GM18858 (cell line): ENCODE measurements around the gene SSNA1.

Experiments used
- ATAC-seq: cut with Tn5 transposase; IDR thresholded peaks from one replicate; pipeline ENCODE4 v1.9.1; 2021; ENCODE audit not compliant: unreplicated experiment

The SSNA1 gene

DNA sequence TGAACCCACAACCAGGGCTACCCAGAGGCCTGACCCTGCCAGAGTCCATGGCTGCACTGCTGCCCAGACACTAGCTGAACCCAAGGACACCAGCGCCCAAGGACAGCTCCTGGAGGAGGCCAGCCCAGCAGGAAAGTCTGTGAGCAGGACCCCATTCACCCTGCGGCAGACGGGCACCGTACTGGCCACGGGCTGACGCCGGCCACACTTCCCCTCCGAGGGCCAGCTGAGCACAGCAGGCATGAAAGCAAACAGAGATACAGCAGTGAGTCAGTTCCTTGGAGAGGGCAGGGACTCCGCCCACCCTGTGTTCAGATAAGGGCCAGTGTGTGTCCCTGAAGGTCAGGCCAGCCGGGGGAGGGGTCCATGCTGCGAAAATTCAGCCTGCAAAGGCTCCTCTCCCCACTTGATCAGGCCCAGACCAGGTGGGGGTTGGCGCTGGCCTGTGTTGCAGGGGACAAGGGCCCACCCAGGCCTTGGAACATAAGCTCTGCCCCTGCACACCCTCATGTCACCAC, 30.3 kb downstream of the SSNA1 start:
- ATAC-seq: no peak

DNA sequence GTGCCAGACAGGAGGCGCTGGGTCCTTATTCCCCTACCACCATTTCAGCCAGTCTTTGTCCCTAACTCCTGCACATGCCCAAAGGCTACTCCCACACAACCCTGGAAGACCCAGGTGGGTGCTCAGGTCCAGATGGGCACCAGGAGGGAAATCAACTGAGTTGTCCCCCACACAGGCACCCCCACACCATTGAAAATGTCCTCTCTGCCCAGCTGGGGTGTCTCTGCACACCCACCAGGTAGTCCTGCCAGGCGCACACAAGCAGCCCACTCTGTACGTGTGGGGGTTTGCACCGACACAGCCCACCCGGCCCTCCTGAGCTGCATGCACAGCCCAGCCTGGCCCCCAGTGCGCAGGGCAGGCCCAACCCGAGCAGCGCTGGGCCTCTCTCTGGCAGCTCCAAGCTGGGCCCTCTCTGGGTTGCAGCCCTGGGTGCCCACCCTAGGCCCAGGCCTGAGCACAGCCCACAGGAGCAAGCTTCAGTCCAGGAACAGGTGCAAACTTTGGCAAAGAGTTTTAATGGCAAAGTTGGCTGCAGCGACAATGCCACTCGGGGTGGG, 31.4 kb downstream of the SSNA1 start:
- no peak for ATAC-seq

DNA sequence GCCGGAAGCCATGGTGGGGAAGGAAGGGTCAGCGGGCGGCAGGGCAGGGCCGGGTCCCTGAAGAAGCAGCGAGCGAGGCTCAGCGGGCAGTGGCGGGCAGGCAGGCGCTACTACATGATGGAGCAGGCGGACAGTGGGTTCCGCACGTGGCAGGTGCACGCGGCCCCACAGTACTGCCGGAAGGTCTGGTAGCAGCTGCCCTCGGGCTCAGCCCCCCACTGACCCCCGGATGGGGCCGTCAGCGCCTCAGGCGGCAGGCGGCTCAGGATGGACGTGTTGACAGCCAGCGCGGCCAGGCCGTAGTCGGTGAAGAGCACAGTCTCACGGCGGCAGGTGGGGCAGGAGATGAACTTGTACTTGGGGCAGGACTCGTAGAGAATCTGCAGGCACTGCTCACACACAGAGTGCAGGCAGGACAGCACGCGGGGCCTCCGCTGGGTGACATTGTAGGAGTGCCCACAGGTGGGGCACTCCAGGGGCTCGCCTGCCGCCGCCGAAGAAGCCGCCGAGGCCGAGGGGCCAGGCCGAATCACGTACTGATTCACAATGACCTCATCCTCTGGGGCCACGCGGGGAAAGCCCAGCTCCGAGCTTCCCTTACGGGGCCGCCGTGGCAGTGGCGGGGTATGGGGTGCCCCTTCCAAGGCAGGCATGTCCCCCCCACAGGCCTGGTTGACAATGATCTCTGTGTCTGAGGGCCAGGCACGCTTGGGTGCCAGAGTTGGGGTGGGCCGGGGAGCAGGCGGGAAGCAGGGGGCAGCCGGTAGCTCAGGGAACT, 32.0 kb downstream of the SSNA1 start:
- ATAC-seq: no peak

DNA sequence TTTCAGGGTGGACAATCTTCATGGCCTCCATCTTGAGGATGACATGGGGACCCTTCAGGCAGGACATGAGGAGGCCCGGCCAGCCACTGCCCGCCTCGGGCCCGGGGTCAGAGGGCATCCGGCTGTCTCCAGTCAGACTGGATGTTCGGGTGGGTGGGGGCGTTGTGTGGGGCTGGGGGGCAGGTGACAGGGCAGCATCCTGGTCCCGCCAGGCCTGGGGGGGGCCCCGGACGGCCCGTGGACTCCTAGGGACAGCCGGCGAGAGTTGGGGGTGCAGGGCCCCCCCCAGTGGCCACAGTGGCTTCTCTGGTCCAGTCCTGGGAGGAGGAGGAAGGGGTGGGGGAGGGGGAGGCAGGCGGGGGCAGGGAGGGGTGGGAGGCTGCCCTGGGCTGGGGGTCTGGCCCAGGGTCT, 32.6 kb downstream of the SSNA1 start:
- no peak for ATAC-seq

DNA sequence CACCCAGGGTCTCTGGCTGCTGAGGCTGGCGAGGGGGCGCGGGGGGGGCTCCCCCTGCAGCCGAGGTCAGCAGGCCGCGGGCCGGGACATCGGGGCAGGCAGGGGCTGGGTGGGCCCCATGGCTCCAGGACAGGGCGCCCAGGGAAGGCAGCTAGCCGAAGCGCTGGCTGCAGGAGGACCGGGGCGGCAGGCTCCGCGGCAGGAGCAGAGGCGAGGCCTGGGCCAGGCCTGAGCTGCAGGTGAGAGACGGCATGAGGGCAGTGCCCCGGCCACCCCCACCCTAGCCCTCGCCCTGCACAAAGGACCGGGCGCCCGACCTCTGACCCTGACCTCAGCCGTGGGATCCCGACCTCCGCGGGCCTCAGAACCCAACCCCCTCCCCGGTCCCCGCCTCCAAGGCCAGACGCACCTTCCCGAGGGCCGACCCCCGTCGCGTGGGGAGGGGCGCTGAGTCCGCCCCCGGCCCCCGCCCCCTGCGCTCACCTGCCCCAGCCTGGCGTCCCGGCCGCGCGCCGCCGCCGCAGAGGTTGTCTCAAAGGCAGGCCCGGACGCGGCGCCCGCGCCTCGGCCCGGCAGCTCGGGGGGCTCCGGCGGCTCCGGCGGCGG, 33.1 kb downstream of the SSNA1 start:
- no peak for ATAC-seq

DNA sequence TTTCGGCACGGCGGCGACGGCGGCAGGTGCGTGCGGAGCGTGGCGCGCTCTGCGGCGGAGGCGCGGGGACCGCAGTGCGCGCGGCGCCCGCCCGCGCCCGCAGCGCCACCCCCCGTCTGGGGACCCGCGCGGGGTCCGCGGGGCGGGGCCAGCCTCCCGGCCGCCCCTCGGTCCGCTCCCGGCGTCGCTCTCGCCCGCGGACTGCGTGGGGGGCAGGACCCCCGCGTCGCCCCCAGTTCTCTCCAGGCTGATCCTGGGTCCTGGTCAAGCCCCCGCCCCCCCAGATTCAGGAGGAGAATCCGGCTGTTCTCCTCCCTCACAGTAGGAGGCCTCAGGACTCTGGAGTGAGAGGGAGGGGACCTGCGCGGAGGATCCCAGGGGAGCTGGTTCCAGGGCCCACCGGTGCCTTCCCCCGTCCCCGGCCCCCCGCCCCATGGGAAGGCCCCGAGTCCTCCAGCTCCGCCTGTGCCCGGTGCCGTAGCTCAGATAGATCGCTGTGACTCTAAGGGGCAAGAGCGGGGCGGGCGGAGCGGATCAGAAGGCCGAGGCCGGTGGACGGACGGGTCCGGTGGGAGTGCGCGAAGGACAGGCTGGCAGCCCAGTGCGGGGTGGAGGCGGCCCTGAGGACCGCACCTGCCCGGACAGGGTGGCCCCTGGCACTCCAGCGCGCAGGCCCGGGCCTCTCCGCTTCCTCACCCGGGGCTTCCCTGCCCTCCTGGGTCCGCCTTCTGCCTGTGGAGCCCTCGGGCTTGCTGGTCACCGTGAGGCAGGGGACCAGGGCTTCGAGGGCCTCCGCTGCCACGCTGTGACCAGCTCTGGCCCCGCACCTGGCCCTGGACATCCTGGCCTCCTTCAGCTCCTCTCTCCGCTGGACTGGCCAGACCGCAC, 34.0 kb downstream of the SSNA1 start, which contains the start of gene RNF208:
Gene RNF208, minus strand, starts transcription at position 51 of the 888 bp plus-strand sequence. CDS start 1,028 bp downstream, outside the sequence.
- no peak for ATAC-seq

DNA sequence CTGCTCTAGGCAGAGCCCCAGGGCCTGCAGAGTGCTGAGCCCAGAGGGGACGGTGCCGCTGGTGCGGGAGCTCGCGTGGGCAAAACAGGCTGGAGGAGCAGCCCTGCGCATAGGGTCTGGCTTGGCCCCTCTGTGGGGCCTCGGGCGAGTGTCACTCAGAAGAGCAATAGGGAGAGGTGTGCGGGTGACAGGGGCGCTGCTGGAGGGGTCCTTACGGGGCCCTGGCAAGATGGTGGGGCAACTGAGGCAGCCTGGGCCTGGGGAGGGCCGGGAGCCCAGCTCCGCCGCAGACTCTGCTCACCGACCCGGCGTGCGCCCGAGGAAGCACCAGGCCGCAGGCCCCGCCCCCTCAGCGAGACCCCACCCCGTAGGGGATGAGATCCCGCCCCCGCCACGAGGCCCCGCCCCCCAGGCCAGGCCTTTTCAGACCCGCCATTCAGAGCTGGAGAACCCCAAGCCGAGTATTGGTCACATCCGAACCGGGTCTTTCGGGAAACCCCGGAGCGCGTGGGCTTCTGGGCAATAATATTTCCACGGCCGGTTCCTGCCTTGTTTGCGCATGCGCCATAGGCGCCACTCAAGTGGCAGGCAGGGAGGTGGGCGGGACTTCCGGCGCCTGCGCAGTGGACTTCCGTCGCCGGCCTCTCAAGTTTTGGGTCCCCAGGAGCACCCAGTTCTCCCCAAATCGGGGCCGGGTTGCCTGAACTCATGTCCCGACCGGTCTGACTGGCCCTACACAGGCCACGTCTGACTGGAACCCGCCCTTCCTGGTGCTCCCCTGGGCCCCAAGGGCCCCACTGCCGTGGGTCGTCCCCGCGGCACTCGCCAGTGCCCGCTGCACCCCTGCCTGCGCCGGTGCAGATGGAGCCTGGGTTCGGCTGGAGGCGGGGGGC, 34.8 kb downstream of the SSNA1 start:
- peak; percentile 42 for ATAC-seq

DNA sequence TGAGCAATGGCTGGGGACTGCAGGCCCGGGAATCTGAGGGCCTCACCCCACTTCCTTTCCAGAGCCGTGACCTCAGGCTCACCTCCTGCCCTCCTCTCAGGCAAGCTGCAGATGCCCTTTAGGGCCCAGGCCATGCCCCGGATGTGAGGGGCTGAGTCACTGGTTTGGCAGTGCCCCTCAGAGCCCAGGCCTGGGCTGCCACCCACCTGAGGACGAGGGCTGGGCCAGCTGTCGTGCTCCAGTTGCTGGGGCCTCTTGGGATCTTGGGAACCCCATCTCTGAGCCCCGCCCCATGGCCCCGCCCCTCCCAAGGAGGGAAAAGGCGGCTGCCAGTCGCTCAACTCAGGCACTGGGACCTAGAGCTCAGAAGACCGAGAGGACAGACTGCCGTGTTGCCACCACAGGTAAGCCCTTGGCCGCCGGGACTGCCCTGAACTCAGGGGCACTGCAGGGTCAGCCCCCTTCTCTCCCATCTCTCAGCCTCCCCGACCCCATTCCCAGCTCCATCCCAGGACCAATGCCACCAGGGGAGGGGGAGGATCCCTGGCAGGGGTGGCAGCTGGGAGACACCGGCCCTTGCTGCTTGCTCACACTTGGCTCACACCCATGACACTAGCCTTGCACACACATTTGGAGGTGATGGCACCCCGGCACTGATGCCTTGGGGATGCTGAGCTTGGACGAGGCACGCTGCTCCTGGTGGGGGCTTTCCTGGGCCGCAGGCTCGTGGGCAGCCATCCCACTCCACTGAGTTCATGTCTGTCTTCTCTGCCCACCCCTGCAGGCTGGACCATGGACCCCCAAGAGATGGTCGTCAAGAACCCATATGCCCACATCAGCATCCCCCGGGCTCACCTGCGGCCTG, 36.6 kb downstream of the SSNA1 start, which contains the start of gene CYSRT1:
Gene CYSRT1, plus strand, starts transcription at position 345 of the 865 bp plus-strand sequence. Its CDS starts 448 bp downstream, at position 793.
- no peak for ATAC-seq

DNA sequence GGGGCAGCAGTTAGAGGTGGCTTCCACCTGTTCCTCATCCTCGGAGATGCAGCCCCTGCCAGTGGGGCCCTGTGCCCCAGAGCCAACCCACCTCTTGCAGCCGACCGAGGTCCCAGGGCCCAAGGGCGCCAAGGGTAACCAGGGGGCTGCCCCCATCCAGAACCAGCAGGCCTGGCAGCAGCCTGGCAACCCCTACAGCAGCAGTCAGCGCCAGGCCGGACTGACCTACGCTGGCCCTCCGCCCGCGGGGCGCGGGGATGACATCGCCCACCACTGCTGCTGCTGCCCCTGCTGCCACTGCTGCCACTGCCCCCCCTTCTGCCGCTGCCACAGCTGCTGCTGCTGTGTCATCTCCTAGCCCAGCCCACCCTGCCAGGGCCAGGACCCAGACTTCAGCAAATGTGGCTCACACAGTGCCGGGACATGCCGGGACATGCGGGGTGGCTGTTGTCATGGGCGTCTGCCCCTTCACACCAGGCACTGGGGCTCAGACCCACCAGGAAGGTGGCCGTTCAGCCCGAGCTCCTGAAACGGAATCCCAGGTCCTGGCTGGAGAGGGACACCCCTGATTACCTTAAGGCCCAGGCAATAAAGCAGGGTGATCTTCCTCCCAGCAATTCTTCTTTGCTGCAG, 37.3 kb downstream of the SSNA1 start:
- ATAC-seq: no peak

DNA sequence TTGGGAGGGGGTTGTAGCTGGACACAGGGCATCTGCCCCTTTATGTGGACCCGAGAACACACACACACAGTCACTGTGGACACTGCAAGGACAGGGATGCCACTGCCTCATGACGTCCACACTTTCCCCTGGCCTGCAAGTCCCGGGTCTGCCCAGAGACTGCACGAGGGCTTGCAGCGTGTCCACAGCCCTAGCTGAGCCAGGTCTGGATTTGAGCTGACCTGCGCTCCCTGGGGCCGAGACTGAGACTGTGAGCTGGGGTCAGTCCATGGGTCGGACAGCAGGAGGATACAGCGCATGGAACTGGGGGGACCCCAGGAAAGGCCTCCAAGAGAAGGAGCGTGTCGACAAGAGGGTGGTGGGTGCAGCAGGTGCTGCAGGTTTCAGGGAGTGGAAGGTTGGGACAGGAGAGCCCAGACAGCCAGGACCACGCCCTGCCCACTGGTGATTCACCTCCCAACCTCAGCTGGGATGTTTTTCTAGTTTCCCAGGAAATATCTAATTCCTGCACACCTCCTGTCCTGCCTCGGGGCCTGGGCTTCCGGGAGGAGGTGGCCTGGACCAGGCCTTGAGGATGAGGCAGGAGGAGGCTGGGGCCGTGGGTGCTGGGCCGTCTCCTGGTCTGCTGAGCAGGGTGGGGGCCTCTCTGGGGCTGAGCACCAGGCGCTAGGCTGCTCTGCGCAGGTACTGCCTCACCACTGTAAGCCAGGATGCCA, 38.0 kb downstream of the SSNA1 start:
- ATAC-seq: no peak

DNA sequence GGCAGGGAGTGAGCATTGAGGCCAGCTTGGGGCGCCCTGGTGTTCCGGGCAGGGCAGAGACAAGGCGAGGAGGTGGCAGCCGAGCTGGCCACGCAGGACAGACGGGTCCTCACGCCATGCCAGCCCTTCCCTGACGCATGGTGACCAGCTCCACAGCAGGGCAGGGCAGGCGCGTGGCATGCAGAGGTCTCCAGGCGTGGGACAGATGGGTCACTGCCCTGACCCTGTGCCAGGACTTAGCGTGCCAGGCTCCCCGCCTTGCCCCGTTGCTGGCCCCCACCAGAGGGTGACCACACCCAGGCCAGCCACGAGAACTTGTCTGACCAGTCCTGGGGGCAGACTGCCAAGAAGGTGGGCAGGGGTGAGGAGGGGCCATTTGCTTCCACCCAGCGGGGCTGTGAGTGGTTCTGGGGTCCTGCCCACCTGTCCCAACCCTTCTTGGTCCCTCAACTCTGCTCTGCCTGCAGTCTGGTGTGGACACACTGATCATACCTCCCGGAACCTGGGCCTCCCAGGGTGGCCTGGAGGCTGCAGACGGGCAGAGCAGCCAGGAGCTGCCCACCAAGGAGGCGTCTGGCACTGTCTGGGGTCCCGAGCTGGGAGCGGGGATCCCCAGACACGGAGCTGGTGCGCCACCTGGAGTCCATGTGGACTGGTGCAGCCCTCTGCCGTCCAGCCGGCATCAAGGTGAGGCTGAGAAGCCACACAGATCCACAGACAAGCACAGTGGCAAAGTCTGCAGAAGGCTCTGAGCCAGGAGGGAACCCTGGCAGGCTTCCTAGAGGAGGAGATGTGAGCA, 38.8 kb downstream of the SSNA1 start, which contains the start of gene RNF224:
Gene RNF224, plus strand, starts transcription at position 449 of the 799 bp plus-strand sequence. CDS start 834 bp downstream, outside the sequence.
- ATAC-seq: no peak

DNA sequence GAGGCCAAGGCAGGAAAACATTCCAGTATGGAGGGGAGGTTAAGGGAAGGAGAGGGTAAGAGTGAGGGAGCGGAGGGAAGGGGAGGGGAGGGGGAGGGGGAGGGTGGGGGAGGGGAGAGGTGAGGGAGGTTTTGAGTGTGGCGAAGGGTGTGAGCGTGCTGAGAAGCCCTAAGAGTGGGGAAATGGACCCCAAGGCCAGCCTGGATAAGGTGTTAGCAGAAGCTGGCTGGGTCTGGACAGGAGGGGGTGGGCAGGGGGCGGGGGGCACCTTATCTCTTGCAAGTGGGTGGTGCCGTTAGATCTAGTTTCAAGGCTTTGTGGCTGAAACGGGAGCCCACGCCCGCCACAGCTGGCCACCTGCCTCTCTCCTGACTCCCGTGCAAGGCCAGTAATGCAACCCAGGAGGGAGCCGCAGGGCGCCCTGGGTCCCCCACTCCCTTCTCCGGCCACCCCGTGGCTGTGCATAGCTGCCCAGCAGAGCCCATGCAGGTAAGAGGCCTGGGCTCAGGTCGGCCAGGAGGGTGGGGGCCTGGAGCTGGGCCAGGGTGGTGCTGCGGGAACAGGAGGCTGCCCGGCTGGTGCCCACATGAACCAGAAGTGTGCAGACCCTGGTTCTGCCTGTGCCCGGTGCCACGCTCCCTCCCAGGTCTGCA, 39.5 kb downstream of the SSNA1 start:
- ATAC-seq: no peak

DNA sequence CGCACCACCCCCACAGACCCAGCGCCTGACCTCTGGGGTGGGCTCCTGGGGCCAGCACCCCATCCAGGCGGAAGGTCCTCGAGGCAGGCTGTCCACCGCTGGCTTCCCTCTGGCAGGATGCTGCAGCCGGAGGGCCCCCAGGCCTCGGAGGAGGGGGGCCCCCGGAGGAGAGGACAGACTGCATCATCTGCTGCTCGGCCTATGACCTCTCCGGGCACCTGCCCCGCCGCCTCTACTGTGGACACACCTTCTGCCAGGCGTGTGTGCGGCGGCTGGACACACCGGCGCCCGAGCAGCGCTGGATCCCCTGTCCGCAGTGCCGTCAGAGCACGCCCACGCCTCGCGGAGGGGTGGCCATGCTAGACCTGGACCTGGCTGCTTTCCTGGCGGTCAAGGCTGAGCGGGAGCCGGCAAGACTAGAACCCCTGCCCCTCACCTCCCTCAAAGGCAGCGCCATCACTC, 40.1 kb downstream of the SSNA1 start:
- ATAC-seq: no peak

DNA sequence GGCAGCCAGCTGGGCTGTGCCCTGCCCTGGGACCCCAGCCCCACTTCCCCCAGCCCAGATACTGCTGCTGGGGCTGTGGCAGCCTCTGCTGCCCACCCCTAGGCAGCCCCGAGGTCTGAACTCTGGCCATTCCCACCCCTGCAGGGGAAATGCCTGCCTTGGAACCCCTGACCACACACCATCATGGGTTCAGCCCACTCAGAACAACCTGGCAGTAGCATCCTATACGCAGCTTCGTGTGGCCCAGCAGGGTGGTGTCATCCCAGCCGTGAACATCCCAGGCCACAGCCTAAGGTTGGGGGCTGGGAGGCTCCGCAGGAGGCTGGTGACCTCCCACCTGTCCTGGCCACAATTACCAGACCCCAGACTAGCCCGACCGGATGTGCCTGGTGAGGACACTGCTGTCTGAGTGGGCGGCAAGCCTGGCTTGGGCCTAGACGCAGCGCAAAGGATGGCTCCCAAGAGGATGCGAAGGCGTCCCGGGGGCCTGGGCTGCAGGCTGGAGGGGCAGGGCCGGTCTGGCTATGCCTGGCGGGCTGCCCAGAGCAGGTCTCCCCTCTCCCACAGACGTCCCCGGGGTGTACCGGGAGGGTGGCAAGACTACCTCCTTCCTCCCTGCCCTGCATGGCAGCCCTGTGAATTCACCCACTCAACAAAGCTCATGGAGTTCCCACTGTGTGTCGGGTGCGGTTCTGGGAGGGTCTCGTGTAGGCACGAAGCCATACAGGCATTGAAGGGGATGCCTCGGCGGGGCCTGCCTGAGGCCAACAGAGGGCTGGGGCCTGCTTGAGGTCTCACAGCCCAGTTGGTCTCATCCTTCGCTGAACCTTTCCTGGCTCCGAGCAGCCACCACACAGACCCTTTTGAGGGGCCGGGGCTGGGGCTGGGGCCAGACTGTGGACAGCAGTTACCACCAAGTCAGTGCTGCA, 40.8 kb downstream of the SSNA1 start:
- ATAC-seq: no peak
